Motor neuron (in vitro differentiated cells): ENCODE measurements around the gene MUC5B. TPM values are rescaled to one million over a fixed set of nuclear protein-coding genes. Genes with fewer than 3 reads are reported as not detected.
A peak's percentile ranks its signal among the peaks of the same experiment; 100 is the strongest.

ENCODE experiments used
- ATAC-seq, 8 experiments: fragments of 200-7000 bp; cut with Tn5 transposase; replicated peaks in 6 of 8; 2 replicates each; pipeline ENCODE4 v1.8.0; 2021; ENCODE audit warnings: mild to moderate bottlenecking in 8 of 8, moderate library complexity in 8 of 8
- H3K27ac ChIP-seq, 2 donors: fragments of 250-450 bp; sonication (Bioruptor Pico); 2 replicates each; pipeline ENCODE4 v1.9.0; 2021; ENCODE audit warnings: antibody characterized with exemption in 2 of 2, mild to moderate bottlenecking in 2 of 2, moderate library complexity in 1 of 2
- H3K4me1 ChIP-seq, 2 donors: fragments of 250-450 bp; sonication (Bioruptor Pico); replicated peaks in 1 of 2; 2 replicates each; pipeline ENCODE4 v1.6.1; 2021; ENCODE audit warnings: antibody characterized with exemption in 2 of 2, mild to moderate bottlenecking in 2 of 2, moderate library complexity in 1 of 2
- H3K4me3 ChIP-seq, 5 donors: fragments of 250-450 bp; sonication (Bioruptor Pico); 2 replicates each; pipeline ENCODE4 v1.9.0; 2021; ENCODE audit warnings: antibody characterized with exemption in 5 of 5, mild to moderate bottlenecking in 5 of 5, moderate library complexity in 4 of 5
- WGBS, 10 experiments: fragments of 450-650 bp; shearing (Covaris generic); methylation state at CpG; one replicate each; pipeline ENCODE4 v1.0.0; 2022; 5-methylcytosine and 5-hydroxymethylcytosine counted together
- in situ Hi-C, 9 experiments: fragments of 400-800 bp; cut with MboI; loops; one replicate each; pipeline ENCODE4 v1.15.0; 2021; ENCODE audit warnings: low sequenced_read_pairs in 9 of 9, low pct_unique_long_range_greater_than_20kb in 2 of 9; ENCODE audit not compliant: unreplicated experiment in 9 of 9
- total RNA-seq, 8 experiments: library from RNA; unstranded; fragments of 300-600 nt; gene quantifications; 2 replicates each; pipeline versions ENCODE4 v1.2.3 to v1.2.4, GENCODE V29; 2022

MUC5B gene
- total RNA-seq, 8 experiments from 2014 or later, result under 0.01 to 4.7 (median 0.85) TPM

- H3K4me3 ChIP-seq, result no peak overlapping the region
- 80 to 100% methylated on average over 2 of the region's 27 CpGs; no CpG with 5 or more reads in 8 of the 10 experiments for WGBS, 10 experiments
- ATAC-seq, result no peak
- H3K4me1 ChIP-seq, result peaks cover 0 to 3% of the 10 kb centered on the region in 2 donors
- in situ Hi-C loops, result no loop called here
- H3K27ac ChIP-seq, result no peak overlapping the region
Observed at GRCh38 chr11:1229471-1230120, 6.7 kb downstream of the MUC5B start.

GRCh38 chr11:1230121-1230455 is 7.2 kb downstream of the MUC5B start:
- Histone ChIP-seq H3K4me3 (no peak overlapping the region), H3K27ac (no peak overlapping the region), H3K4me1 (peaks cover 0 to 3% of the 10 kb centered on the region in 2 donors)
- no CpG with 5 or more reads among the region's 5 CpGs for WGBS, 10 experiments
- in situ Hi-C loops, result no loop called here
- ATAC-seq, result no peak

GRCh38 chr11:1230456-1231395 is 7.9 kb downstream of the MUC5B start:
- 20 to 90% (median 73%) methylated on average over 1 to 7 of the region's 45 CpGs; no CpG with 5 or more reads in 5 of the 10 experiments for WGBS, 10 experiments
- in situ Hi-C loops, result no loop called here
- no peak for ATAC-seq
- H3K27ac ChIP-seq, result no peak overlapping the region
- peaks cover 0 to 3% of the 10 kb centered on the region in 2 donors for H3K4me1 ChIP-seq
- no peak overlapping the region for H3K4me3 ChIP-seq

GRCh38 chr11:1231396-1232020 is 8.6 kb downstream of the MUC5B start:
- 60 to 100% methylated on average over 1 of the region's 22 CpGs; no CpG with 5 or more reads in 8 of the 10 experiments for WGBS, 10 experiments
- Histone ChIP-seq H3K4me3 (no peak overlapping the region), H3K27ac (no peak overlapping the region), H3K4me1 (peaks cover 0 to 3% of the 10 kb centered on the region in 2 donors)
- no peak for ATAC-seq
- in situ Hi-C loops, result no loop called here

GRCh38 chr11:1232021-1232882 is 9.4 kb downstream of the MUC5B start:
- in situ Hi-C loops, result no loop called here
- ATAC-seq, result no peak
- Histone ChIP-seq H3K4me3 (no peak overlapping the region), H3K4me1 (no peaks in the 10 kb centered on the region), H3K27ac (no peak overlapping the region)
- 100% methylated on average over 1 to 4 of the region's 46 CpGs; no CpG with 5 or more reads in 8 of the 10 experiments for WGBS, 10 experiments

GRCh38 chr11:1232883-1233321 is 10.0 kb downstream of the MUC5B start:
- ATAC-seq, result no peak
- 83% methylated on average over 1 of the region's 30 CpGs; no CpG with 5 or more reads in 9 of the 10 experiments for WGBS, 10 experiments
- H3K4me3 ChIP-seq, result no peak overlapping the region
- H3K4me1 ChIP-seq, result no peaks in the 10 kb centered on the region
- H3K27ac ChIP-seq, result no peak overlapping the region
- in situ Hi-C loops, result no loop called here

- peak in 4 of 8 experiments; percentile 20 to 54 (median 34) for ATAC-seq
- 100% methylated on average over 1 of the region's 21 CpGs; no CpG with 5 or more reads in 9 of the 10 experiments for WGBS, 10 experiments
- Histone ChIP-seq H3K27ac (no peak overlapping the region), H3K4me3 (no peak overlapping the region), H3K4me1 (no peaks in the 10 kb centered on the region)
- in situ Hi-C loops, result no loop called here
Observed at GRCh38 chr11:1233351-1234053, 10.6 kb downstream of the MUC5B start.

GRCh38 chr11:1234054-1234720 is 11.3 kb downstream of the MUC5B start:
- H3K27ac ChIP-seq, result no peak overlapping the region
- no peaks in the 10 kb centered on the region for H3K4me1 ChIP-seq
- in situ Hi-C loops, result no loop called here
- H3K4me3 ChIP-seq, result no peak overlapping the region
- 61% methylated on average over 4 of the region's 22 CpGs; no CpG with 5 or more reads in 9 of the 10 experiments for WGBS, 10 experiments
- ATAC-seq, result no peak

GRCh38 chr11:1234771-1235305 is 12.0 kb downstream of the MUC5B start:
- no peak overlapping the region for H3K27ac ChIP-seq
- 100% methylated on average over 1 of the region's 23 CpGs; no CpG with 5 or more reads in 9 of the 10 experiments for WGBS, 10 experiments
- in situ Hi-C loops, result no loop called here
- H3K4me1 ChIP-seq, result no peaks in the 10 kb centered on the region
- H3K4me3 ChIP-seq, result no peak overlapping the region
- ATAC-seq, result no peak

GRCh38 chr11:1235306-1235900 is 12.5 kb downstream of the MUC5B start:
- Histone ChIP-seq H3K4me1 (no peaks in the 10 kb centered on the region), H3K27ac (no peak overlapping the region), H3K4me3 (no peak overlapping the region)
- 15 to 93% (median 62%) methylated on average over 1 to 7 of the region's 23 CpGs; no CpG with 5 or more reads in 4 of the 10 experiments for WGBS, 10 experiments
- in situ Hi-C loops, result no loop called here
- ATAC-seq, result peak in 5 of 8 experiments; percentile 22 to 47 (median 42)

GRCh38 chr11:1235901-1236315 is 13.0 kb downstream of the MUC5B start:
- WGBS, 10 experiments, result 33 to 80% (median 49%) methylated on average over 1 to 6 of the region's 16 CpGs; no CpG with 5 or more reads in 6 of the 10 experiments
- H3K4me1 ChIP-seq, result no peaks in the 10 kb centered on the region
- ATAC-seq, result peak in 4 of 8 experiments; percentile 13 to 27 (median 21)
- in situ Hi-C loops, result no loop called here
- H3K27ac ChIP-seq, result no peak overlapping the region
- no peak overlapping the region for H3K4me3 ChIP-seq
